ENCODE measurements around the gene SLU7.
A peak's percentile ranks its signal among the peaks of the same experiment; 100 is the strongest.

Gene SLU7

GRCh38 chr5:160379511-160379910 lies 39.4 kb downstream of the SLU7 start:
- H3K27ac ChIP-seq (ENCODE audit: low read depth, low read length, severe bottlenecking), result no peak overlapping the region

GRCh38 chr5:160378330-160378729 lies 40.6 kb downstream of the SLU7 start:
- WGBS, 2 experiments (ENCODE audit: insufficient coverage in 2 of 2), result no CpG with 5 or more reads among the region's 2 CpGs
- H3K4me1 ChIP-seq (ENCODE audit: control insufficient read depth, insufficient read depth, low read length, poor library complexity, severe bottlenecking), result no peaks in the 10 kb centered on the region
- no peaks in the 10 kb centered on the region for H3K9me3 ChIP-seq (ENCODE audit: control insufficient read depth, low read length)

More at GRCh38 chr5:160379511-160379910, 39.4 kb downstream of the SLU7 start:
- Histone ChIP-seq H3K4me3 (ENCODE audit: extremely low read depth, insufficient read depth, low read length, poor library complexity, severe bottlenecking) (no peak overlapping the region), H3K4me1 (ENCODE audit: control insufficient read depth, insufficient read depth, low read length, poor library complexity, severe bottlenecking) (no peaks in the 10 kb centered on the region), H3K36me3 (ENCODE audit: control insufficient read depth, insufficient read depth, low read length) (no peaks in the 10 kb centered on the region), H3K9me3 (ENCODE audit: control insufficient read depth, low read length) (no peaks in the 10 kb centered on the region)
- WGBS, 2 experiments (ENCODE audit: insufficient coverage in 2 of 2), result 64 to 65% methylated on average over 3 of the region's 4 CpGs

DNA sequence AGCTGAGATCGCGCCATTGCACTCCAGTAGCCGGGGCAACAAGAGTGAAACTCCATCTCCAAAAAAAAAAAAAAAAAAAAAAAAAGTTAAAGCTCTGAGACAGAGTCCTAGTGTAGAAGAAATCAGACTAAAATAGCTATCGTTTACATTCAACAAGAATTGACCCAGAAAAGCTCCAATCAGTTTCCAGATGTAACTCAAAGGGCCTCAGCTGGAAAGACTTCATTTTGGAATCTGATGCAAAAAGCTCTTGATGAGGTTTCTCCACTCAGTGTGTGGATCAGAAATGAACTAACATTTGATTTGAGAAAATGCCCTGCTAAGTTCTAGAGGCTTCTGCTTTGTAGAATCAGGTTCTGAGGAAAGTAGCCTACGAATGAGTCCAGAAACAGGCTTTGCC lies 41.2 kb downstream of the SLU7 start:
- Histone ChIP-seq H3K27ac (ENCODE audit: low read depth, low read length, severe bottlenecking) (no peak overlapping the region), H3K9me3 (ENCODE audit: control insufficient read depth, low read length) (no peaks in the 10 kb centered on the region), H3K4me3 (ENCODE audit: extremely low read depth, insufficient read depth, low read length, poor library complexity, severe bottlenecking) (no peak overlapping the region), H3K36me3 (ENCODE audit: control insufficient read depth, insufficient read depth, low read length) (no peaks in the 10 kb centered on the region), H3K4me1 (ENCODE audit: control insufficient read depth, insufficient read depth, low read length, poor library complexity, severe bottlenecking) (no peaks in the 10 kb centered on the region)
- WGBS, 2 experiments (ENCODE audit: insufficient coverage in 2 of 2), result 88 to 90% methylated on average over 1 to 2 of the region's 5 CpGs

More at GRCh38 chr5:160378330-160378729, 40.6 kb downstream of the SLU7 start:
- H3K4me3 ChIP-seq (ENCODE audit: extremely low read depth, insufficient read depth, low read length, poor library complexity, severe bottlenecking), result no peak overlapping the region
- no peaks in the 10 kb centered on the region for H3K36me3 ChIP-seq (ENCODE audit: control insufficient read depth, insufficient read depth, low read length)
- no peak overlapping the region for H3K27ac ChIP-seq (ENCODE audit: low read depth, low read length, severe bottlenecking)

- Histone ChIP-seq H3K9me3 (ENCODE audit: control insufficient read depth, low read length) (no peaks in the 10 kb centered on the region), H3K4me1 (ENCODE audit: control insufficient read depth, insufficient read depth, low read length, poor library complexity, severe bottlenecking) (no peaks in the 10 kb centered on the region), H3K27ac (ENCODE audit: low read depth, low read length, severe bottlenecking) (no peak overlapping the region), H3K4me3 (ENCODE audit: extremely low read depth, insufficient read depth, low read length, poor library complexity, severe bottlenecking) (no peak overlapping the region), H3K36me3 (ENCODE audit: control insufficient read depth, insufficient read depth, low read length) (no peaks in the 10 kb centered on the region)
Measured at GRCh38 chr5:160376416-160376815, 42.5 kb downstream of the SLU7 start.

GRCh38 chr5:160375701-160376100 lies 43.2 kb downstream of the SLU7 start:
- no peak overlapping the region for H3K4me3 ChIP-seq (ENCODE audit: extremely low read depth, insufficient read depth, low read length, poor library complexity, severe bottlenecking)
- H3K4me1 ChIP-seq (ENCODE audit: control insufficient read depth, insufficient read depth, low read length, poor library complexity, severe bottlenecking), result no peaks in the 10 kb centered on the region
- no CpG with 5 or more reads among the region's 2 CpGs for WGBS, 2 experiments (ENCODE audit: insufficient coverage in 2 of 2)
- no peaks in the 10 kb centered on the region for H3K36me3 ChIP-seq (ENCODE audit: control insufficient read depth, insufficient read depth, low read length)
- no peak overlapping the region for H3K27ac ChIP-seq (ENCODE audit: low read depth, low read length, severe bottlenecking)
- H3K9me3 ChIP-seq (ENCODE audit: control insufficient read depth, low read length), result no peaks in the 10 kb centered on the region

DNA sequence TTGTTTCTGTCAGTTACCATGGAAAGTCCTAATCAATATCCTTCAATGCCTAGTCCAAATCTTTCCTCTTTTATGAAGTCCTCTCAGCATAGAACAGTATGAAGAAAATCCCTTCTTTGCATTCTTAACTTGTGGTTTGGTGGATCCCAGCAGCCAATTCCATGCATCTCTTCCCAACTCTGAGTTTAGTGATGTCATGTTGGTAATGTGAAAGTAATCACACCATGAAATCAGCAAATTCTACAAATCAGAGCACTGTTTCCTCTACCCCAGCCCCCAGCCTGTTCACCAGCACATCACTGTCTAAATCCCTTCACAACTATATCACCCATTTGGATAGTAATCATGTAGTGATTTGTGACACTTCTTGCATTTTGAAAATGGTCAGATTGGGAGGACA lies 43.7 kb downstream of the SLU7 start:
- Histone ChIP-seq H3K36me3 (ENCODE audit: control insufficient read depth, insufficient read depth, low read length) (no peaks in the 10 kb centered on the region), H3K4me1 (ENCODE audit: control insufficient read depth, insufficient read depth, low read length, poor library complexity, severe bottlenecking) (no peaks in the 10 kb centered on the region), H3K27ac (ENCODE audit: low read depth, low read length, severe bottlenecking) (no peak overlapping the region), H3K4me3 (ENCODE audit: extremely low read depth, insufficient read depth, low read length, poor library complexity, severe bottlenecking) (no peak overlapping the region), H3K9me3 (ENCODE audit: control insufficient read depth, low read length) (no peaks in the 10 kb centered on the region)

DNA sequence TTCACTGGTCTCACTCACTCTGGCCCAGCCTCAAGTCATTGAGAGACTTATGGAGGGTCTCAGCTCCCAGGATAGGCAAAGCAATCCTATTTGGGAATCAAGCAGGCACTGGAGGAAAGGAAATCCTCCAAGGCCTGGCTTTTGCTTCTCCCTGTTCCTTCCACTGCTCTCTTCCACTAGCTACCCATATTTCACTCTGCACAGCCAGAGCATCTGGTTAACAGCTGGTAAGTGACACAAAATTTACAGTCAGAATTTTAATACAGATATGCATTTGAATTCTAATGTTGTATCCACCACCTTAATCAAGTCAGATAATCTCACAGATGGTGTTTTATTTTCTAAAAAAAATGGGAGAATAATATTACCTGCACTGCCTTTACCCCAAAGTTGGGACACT lies 47.6 kb downstream of the SLU7 start:
- Histone ChIP-seq H3K4me3 (ENCODE audit: extremely low read depth, insufficient read depth, low read length, poor library complexity, severe bottlenecking) (no peak overlapping the region), H3K4me1 (ENCODE audit: control insufficient read depth, insufficient read depth, low read length, poor library complexity, severe bottlenecking) (peaks cover 5% of the 10 kb centered on the region), H3K27ac (ENCODE audit: low read depth, low read length, severe bottlenecking) (no peak overlapping the region), H3K36me3 (ENCODE audit: control insufficient read depth, insufficient read depth, low read length) (no peaks in the 10 kb centered on the region), H3K9me3 (ENCODE audit: control insufficient read depth, low read length) (no peaks in the 10 kb centered on the region)

GRCh38 chr5:160370713-160371034 lies 48.2 kb downstream of the SLU7 start:
- H3K27ac ChIP-seq (ENCODE audit: low read depth, low read length, severe bottlenecking), result no peak overlapping the region
- H3K36me3 ChIP-seq (ENCODE audit: control insufficient read depth, insufficient read depth, low read length), result no peaks in the 10 kb centered on the region
- peak overlapping the region; percentile 48 for H3K4me3 ChIP-seq (ENCODE audit: extremely low read depth, insufficient read depth, low read length, poor library complexity, severe bottlenecking)
- no peaks in the 10 kb centered on the region for H3K9me3 ChIP-seq (ENCODE audit: control insufficient read depth, low read length)
- 59 to 61% methylated on average over 12 of the region's 12 CpGs for WGBS, 2 experiments (ENCODE audit: insufficient coverage in 2 of 2)
- H3K4me1 ChIP-seq (ENCODE audit: control insufficient read depth, insufficient read depth, low read length, poor library complexity, severe bottlenecking), result peaks cover 5% of the 10 kb centered on the region

- H3K4me1 ChIP-seq (ENCODE audit: control insufficient read depth, insufficient read depth, low read length, poor library complexity, severe bottlenecking), result peaks cover 5% of the 10 kb centered on the region
- 4 to 10% methylated on average over 25 to 30 of the region's 45 CpGs for WGBS, 2 experiments (ENCODE audit: insufficient coverage in 2 of 2)
- no peaks in the 10 kb centered on the region for H3K36me3 ChIP-seq (ENCODE audit: control insufficient read depth, insufficient read depth, low read length)
- H3K27ac ChIP-seq (ENCODE audit: low read depth, low read length, severe bottlenecking), result no peak within 1 kb of the TSS
- peak within 1 kb of the TSS; percentile 48 for H3K4me3 ChIP-seq (ENCODE audit: extremely low read depth, insufficient read depth, low read length, poor library complexity, severe bottlenecking)
- no peaks in the 10 kb centered on the region for H3K9me3 ChIP-seq (ENCODE audit: control insufficient read depth, low read length)
Measured at GRCh38 chr5:160369990-160370712, 48.7 kb downstream of the SLU7 start, which contains the start of gene C1QTNF2. Gene C1QTNF2 (minus strand): TSS chr5:160370626. CDS start chr5:160355011, 15,615 bp downstream.

GRCh38 chr5:160367885-160368284 lies 51.0 kb downstream of the SLU7 start:
- no peaks in the 10 kb centered on the region for H3K9me3 ChIP-seq (ENCODE audit: control insufficient read depth, low read length)
- no peaks in the 10 kb centered on the region for H3K36me3 ChIP-seq (ENCODE audit: control insufficient read depth, insufficient read depth, low read length)
- H3K4me3 ChIP-seq (ENCODE audit: extremely low read depth, insufficient read depth, low read length, poor library complexity, severe bottlenecking), result no peak overlapping the region
- peaks cover 5% of the 10 kb centered on the region for H3K4me1 ChIP-seq (ENCODE audit: control insufficient read depth, insufficient read depth, low read length, poor library complexity, severe bottlenecking)
- no peak overlapping the region for H3K27ac ChIP-seq (ENCODE audit: low read depth, low read length, severe bottlenecking)
- WGBS, 2 experiments (ENCODE audit: insufficient coverage in 2 of 2), result 100% methylated on average over 2 to 3 of the region's 3 CpGs

DNA sequence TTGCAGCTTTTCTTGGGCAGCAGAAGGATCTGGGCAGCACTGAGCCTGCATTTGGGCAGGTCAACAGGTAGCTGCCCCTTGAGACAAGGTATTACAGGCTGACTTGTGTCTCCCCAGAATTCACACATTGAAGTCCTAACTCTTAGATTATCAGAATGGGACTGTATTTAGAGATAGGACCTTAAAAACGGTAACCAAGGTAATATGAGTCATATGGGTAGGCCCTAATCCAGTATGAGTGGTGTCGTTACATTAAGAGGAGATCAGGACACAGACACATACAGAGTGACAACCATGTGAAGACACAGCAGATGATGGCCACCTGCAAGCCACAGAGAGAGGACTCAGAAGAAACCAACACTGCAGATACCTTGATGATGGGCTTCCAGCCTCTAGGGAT lies 51.6 kb downstream of the SLU7 start:
- no peak overlapping the region for H3K4me3 ChIP-seq (ENCODE audit: extremely low read depth, insufficient read depth, low read length, poor library complexity, severe bottlenecking)
- H3K4me1 ChIP-seq (ENCODE audit: control insufficient read depth, insufficient read depth, low read length, poor library complexity, severe bottlenecking), result peaks cover 5% of the 10 kb centered on the region

More for the DNA sequence above, 51.6 kb downstream of the SLU7 start:
- 71 to 91% methylated on average over 1 to 2 of the region's 2 CpGs for WGBS, 2 experiments (ENCODE audit: insufficient coverage in 2 of 2)
- Histone ChIP-seq H3K36me3 (ENCODE audit: control insufficient read depth, insufficient read depth, low read length) (no peaks in the 10 kb centered on the region), H3K27ac (ENCODE audit: low read depth, low read length, severe bottlenecking) (no peak overlapping the region), H3K9me3 (ENCODE audit: control insufficient read depth, low read length) (no peaks in the 10 kb centered on the region)

Data from mesodermal cell (in vitro differentiated cells).